Raji (cell line): ENCODE measurements around the gene TRIM2.

Experiments used
- POLR2A ChIP-seq: IDR thresholded peaks from 2 replicates; pipeline ENCODE4 v1.6.1; 2011; ENCODE audit warnings: low read depth, low read length, control low read depth; ENCODE audit not compliant: insufficient read depth

TRIM2 gene

GRCh38 chr4:153229545-153229944 lies 25.3 kb downstream of the TRIM2 start:
- no peak for TF ChIP-seq POLR2A

DNA sequence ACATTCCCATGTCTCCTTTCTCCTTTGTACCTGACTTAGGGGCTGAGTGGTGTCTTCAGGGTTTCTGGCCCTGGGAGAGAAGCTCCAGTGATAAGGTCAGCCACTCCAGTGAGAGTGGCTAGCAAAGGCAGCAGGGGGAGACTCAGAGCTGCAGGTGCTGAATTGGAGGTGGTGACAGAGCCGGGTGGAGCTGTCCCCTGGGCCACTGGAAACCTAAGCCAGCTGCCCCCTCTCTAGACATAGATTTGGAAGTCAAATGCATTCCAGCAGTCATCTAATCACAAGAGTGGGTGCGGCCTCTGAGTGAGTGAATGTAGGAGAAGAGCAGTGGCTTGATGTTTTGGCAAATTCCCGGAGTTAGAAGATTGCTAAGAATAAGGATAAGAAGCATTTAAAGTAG lies 28.5 kb downstream of the TRIM2 start:
- TF ChIP-seq POLR2A, result no peak

- no peak for TF ChIP-seq POLR2A
These were observed 29.6 kb downstream of the TRIM2 start for GRCh38 chr4:153233761-153234371.

- TF ChIP-seq POLR2A, result no peak
These were observed 30.6 kb downstream of the TRIM2 start for GRCh38 chr4:153234885-153235284.

GRCh38 chr4:153238135-153238919 lies 34.1 kb downstream of the TRIM2 start:
- TF ChIP-seq POLR2A, result no peak

GRCh38 chr4:153239409-153239808 lies 35.2 kb downstream of the TRIM2 start:
- no peak for TF ChIP-seq POLR2A

DNA sequence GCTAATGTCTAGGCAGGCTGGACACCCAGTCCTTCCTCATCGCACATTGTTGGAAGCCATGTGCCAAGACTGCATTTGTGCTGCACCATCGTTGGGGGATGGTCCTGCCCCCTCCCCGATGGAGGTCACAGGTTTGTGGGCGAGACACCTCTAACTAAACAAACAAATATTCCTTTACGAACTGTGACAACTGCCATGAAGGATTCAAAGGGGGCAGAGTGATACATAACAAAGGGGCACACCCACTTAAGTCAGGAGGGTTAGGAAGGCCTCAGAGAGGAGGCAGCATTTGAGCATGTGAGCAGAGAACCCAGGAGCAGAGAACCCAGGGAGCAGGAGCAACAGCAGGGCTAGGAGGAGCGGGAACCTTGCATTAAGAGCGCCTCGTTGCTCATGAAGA lies 37.1 kb downstream of the TRIM2 start:
- TF ChIP-seq POLR2A, result no peak

GRCh38 chr4:153241970-153242838 lies 38.0 kb downstream of the TRIM2 start:
- TF ChIP-seq POLR2A, result no peak

- no peak for TF ChIP-seq POLR2A
These were observed 38.6 kb downstream of the TRIM2 start for GRCh38 chr4:153242839-153243324.

GRCh38 chr4:153243468-153243867 lies 39.2 kb downstream of the TRIM2 start:
- no peak for TF ChIP-seq POLR2A

- no peak for TF ChIP-seq POLR2A
These were observed 40.7 kb downstream of the TRIM2 start for GRCh38 chr4:153244969-153245368.

DNA sequence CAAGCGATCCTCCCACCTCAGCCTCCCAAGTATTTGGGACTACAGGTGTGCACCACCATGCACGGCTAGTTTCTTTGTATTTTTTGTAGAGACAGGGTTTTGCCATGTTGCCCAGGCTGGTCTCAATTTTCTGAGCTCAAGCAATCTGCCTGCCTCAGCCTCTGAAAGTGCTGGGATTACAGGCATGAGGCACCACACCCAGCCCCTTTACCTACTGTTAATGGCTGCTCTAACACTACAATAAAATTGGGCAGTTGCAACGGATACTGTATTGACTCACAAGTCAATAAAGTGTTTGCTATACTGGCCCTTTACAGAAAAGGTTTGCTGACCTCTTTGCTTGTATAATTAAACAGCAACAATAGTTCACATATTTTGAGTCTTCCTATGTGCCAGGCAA lies 41.5 kb downstream of the TRIM2 start:
- no peak for TF ChIP-seq POLR2A

- no peak for TF ChIP-seq POLR2A
These were observed 42.3 kb downstream of the TRIM2 start for GRCh38 chr4:153246446-153247115.

DNA sequence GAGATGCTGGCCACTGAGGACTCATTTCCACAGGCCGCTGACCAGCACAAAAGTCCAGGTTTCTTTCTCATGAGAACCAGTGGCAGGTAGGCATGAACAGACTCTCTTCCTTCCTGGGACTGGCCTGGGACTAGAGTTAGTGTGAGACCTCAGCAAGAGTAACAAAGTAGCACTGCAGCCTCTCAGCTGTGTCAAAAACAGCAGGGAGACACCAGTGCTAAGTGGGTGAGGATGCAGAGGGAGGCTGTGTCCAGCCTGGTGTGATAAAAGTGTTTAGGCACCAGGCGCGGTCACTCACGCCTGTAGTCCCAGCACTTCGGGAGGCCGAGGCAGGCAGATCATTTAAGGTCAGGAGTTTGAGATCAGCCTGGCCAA lies 42.9 kb downstream of the TRIM2 start:
- no peak for TF ChIP-seq POLR2A

DNA sequence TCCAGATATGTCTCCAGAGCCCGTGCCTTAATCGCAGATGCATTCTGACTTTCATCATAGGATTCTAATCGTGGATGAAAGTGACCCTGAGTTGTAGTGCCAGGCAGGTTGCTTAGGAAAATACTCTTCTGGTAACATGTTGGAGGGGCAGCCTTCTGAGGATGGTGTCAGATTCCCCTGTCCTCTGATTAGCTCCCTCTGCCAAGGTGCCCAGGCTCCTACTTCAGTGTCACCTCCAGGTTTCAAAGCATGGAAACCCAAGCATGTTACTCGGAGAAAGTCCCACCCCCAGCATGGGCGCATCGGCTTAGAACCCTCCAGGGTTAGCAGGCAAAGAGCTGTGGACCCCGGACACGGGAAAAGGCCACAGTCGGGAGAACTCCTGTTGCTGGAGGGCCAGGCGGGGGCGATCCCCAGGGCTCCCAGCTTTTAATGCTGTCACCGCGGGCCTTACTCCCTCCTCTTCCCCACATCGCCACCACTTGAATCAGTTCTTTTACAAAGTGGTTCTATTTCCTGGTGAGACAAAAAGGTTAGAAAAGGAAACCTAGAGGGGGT lies 44.5 kb downstream of the TRIM2 start:
- TF ChIP-seq POLR2A, result no peak
